Omental fat pad (tissue), 4 donors: ENCODE measurements around the gene HNRNPR. TPM values are rescaled to one million over a fixed set of nuclear protein-coding genes. Genes with fewer than 3 reads are reported as not detected.

Experiments used
- ATAC-seq: fragments of 150-250 bp; one replicate; pipeline ENCODE4 v1.9.1; 2016; ENCODE audit warnings: mild to moderate bottlenecking, moderate library complexity; ENCODE audit not compliant: low FRiP score
- DNase-seq: peaks from one replicate; pipeline ENCODE4 v3.0.0-alpha.2; 2019; ENCODE audit warnings: low spot score
- CTCF ChIP-seq, 3 donors: fragments of 450-650 bp; IDR thresholded peaks; one replicate each; pipeline ENCODE4 v1.5.1; 2016 to 2017; ENCODE audit warnings: antibody characterized with exemption in 3 of 3, mild to moderate bottlenecking in 3 of 3, moderate library complexity in 2 of 3
- total RNA-seq, 4 donors: library from RNA; depleted of rRNA; stranded (reverse); fragments of >200 nt; gene quantifications; one replicate each; pipeline ENCODE4 v1.1.0, GENCODE V29; 2016

HNRNPR gene
- total RNA-seq, 4 donors from 2014 or later = 70.7 to 101 (median 78.8) TPM

GRCh38 chr1:23343221-23344110 lies 618 bp downstream of the HNRNPR start:
- ATAC-seq (peak; percentile 34), DNase-seq (no peak)
- TF ChIP-seq CTCF (IDR thresholded peaks at IDR 0.05) = no peak

- no peak for TF ChIP-seq CTCF (IDR thresholded peaks at IDR 0.05)
- no peak for DNase-seq
Measured at GRCh38 chr1:23341931-23342692, 2.0 kb downstream of the HNRNPR start.

GRCh38 chr1:23339632-23340031 lies 4.5 kb downstream of the HNRNPR start:
- no peak for ATAC-seq
- TF ChIP-seq CTCF (IDR thresholded peaks at IDR 0.05) = no peak
- no peak for DNase-seq

More at GRCh38 chr1:23341931-23342692, 2.0 kb downstream of the HNRNPR start:
- ATAC-seq = no peak

- no peak for DNase-seq
- TF ChIP-seq CTCF (IDR thresholded peaks at IDR 0.05) = no peak
- ATAC-seq = no peak
Measured at GRCh38 chr1:23337869-23338268, 6.2 kb downstream of the HNRNPR start.

DNA sequence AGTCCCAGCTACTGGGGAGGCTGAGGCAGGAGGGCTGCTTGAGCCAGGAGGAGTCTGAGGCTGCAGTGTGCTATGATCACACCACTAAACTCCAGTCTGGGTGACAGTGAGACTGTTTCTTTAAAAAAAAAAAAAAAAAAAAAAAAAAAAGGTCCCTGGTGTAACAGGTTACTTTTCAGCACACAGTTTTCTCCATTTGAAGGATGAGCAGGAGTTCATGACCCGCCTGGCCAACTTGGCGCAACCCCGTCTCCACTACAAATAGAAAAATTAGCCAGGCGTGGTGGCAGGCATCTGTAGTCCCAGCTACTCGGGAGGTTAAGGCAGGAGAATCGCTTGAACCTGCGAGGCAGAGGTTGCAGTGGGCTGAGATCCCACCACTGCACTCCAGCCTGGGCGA lies 12.4 kb downstream of the HNRNPR start:
- no peak for DNase-seq
- no peak for ATAC-seq
- no peak for TF ChIP-seq CTCF (IDR thresholded peaks at IDR 0.05)

DNA sequence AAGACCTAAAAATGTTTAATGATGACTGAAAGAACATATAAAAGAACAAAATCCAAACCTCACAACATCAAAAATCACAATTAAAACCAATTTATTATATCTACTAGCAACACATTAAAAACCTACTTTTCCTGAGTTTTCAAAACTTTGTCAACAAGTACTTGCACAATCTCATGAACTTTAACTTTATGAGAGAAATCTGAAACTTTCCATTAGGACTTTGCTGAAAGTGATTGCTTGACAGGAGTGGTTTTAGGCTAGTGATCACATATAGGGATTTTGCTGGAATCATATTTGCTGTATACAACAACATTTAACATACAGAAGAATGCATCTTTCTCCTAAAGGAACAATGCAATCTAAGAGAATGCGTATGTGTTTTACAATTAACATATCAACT lies 13.2 kb downstream of the HNRNPR start:
- DNase-seq = no peak
- no peak for ATAC-seq
- no peak for TF ChIP-seq CTCF (IDR thresholded peaks at IDR 0.05)
